Left lobe of liver (tissue), 2 donors: ENCODE results near the gene NGEF. TPM values are rescaled to one million over a fixed set of nuclear protein-coding genes. Genes with fewer than 3 reads are reported as not detected.
"Not testable (repeated sequence)": the region's sequence is repeated elsewhere in the genome, so short reads cannot be mapped to it uniquely, and the experiment has no call there.

Experiments
- ATAC-seq: fragments of 200-7000 bp; cut with Tn5 transposase; one replicate; pipeline ENCODE4 v1.9.1; 2020; ENCODE audit warnings: mild to moderate bottlenecking, moderate library complexity
- DNase-seq: peaks from one replicate; pipeline ENCODE4 v3.0.0-alpha.2; 2020; ENCODE audit warnings: low spot score
- total RNA-seq: library from RNA; stranded (reverse); gene quantifications from one replicate; pipeline ENCODE4 v1.2.1, GENCODE V29; 2021
- donor health status: DM: no; HTN: no; CAD: no; lungs with moderate emphysema.
- donor health status: DM: no; HTN: yes; CAD: no.

Gene NGEF
- total RNA-seq, 1 donor from 2014 or later = 23.7 TPM

- ATAC-seq (no peak), DNase-seq (no peak)
Observed at GRCh38 chr2:232854082-232854481, 159.0 kb downstream of the NGEF start.

- ATAC-seq (no peak), DNase-seq (no peak)
Observed at GRCh38 chr2:232852676-232853075, 160.4 kb downstream of the NGEF start.

GRCh38 chr2:232852081-232852480, 161.0 kb downstream of the NGEF start:
- DNase-seq, ATAC-seq: not testable (repeated sequence)

- ATAC-seq (peak; percentile 25), DNase-seq (no peak)
Observed at GRCh38 chr2:232850039-232850438, 163.0 kb downstream of the NGEF start.

GRCh38 chr2:232846055-232846454, 167.0 kb downstream of the NGEF start:
- ATAC-seq (peak; percentile 65), DNase-seq (no peak)

- no peak for DNase-seq
- ATAC-seq = no peak
Observed at GRCh38 chr2:232843834-232844233, 169.2 kb downstream of the NGEF start.

GRCh38 chr2:232842689-232843088, 170.4 kb downstream of the NGEF start:
- no peak for ATAC-seq

GRCh38 chr2:232839411-232840079, 173.5 kb downstream of the NGEF start:
- DNase-seq = no peak
- peak; percentile 33 for ATAC-seq

More at GRCh38 chr2:232842689-232843088, 170.4 kb downstream of the NGEF start:
- no peak for DNase-seq

- no peak for ATAC-seq
- no peak for DNase-seq
Observed at GRCh38 chr2:232838406-232838874, 174.6 kb downstream of the NGEF start.

GRCh38 chr2:232836934-232837333, 176.1 kb downstream of the NGEF start:
- DNase-seq (no peak), ATAC-seq (no peak)

GRCh38 chr2:232835687-232836208, 177.3 kb downstream of the NGEF start:
- no peak for ATAC-seq
- no peak for DNase-seq

GRCh38 chr2:232833830-232834229, 179.2 kb downstream of the NGEF start:
- no peak for DNase-seq

GRCh38 chr2:232831496-232831895, 181.6 kb downstream of the NGEF start:
- no peak for ATAC-seq
- no peak for DNase-seq

More at GRCh38 chr2:232833830-232834229, 179.2 kb downstream of the NGEF start:
- ATAC-seq = no peak

GRCh38 chr2:232829988-232830387, 183.1 kb downstream of the NGEF start:
- ATAC-seq = no peak
- no peak for DNase-seq

Other genes starting within 250 kb of the NGEF start
- not detected for gene KCNJ13, start 236.7 kb downstream of the NGEF start, total RNA-seq
- 15.5 TPM for gene SNORC, start 143.0 kb downstream of the NGEF start, total RNA-seq
- not detected for gene NEU2, start 19.4 kb upstream of the NGEF start, total RNA-seq
- 5.0 TPM for gene INPP5D, start 47.1 kb upstream of the NGEF start, total RNA-seq
- 19.2 TPM for gene ATG16L1, start 238.4 kb upstream of the NGEF start, total RNA-seq